ENCODE results near the gene NYAP2. TPM values are rescaled to one million over a fixed set of nuclear protein-coding genes. Genes with fewer than 3 reads are reported as not detected.

The NYAP2 gene
- total and polyA plus RNA-seq, 2 of the 4 experiments (the other 2 are of a cell fraction): not detected

GRCh38 chr2:225600444-225600843, 200.9 kb downstream of the NYAP2 start:
- no peaks in the 10 kb centered on the region for H4K20me1 ChIP-seq (ENCODE audit: insufficient read depth, low read length)
- CTCF ChIA-PET: no interaction called here
- no peaks in the 10 kb centered on the region for H3K9me1 ChIP-seq (ENCODE audit: insufficient read depth, low read length)
- no peak overlapping the region for H4K8ac ChIP-seq (ENCODE audit: low read depth in 2 of 2, low read length in 2 of 2)
- TF ChIP-seq USF2 (IDR thresholded peaks at IDR 0.05; ENCODE audit: low read depth, low read length) (no peak), POLR2A (IDR thresholded peaks at IDR 0.05; ENCODE audit: low read depth, low read length) (no peak), RCOR1 (IDR thresholded peaks at IDR 0.05; ENCODE audit: insufficient replicate concordance, low read length) (no peak), CEBPB (IDR thresholded peaks at IDR 0.05; ENCODE audit: low read depth, low read length) (no peak), FOS (IDR thresholded peaks at IDR 0.05; ENCODE audit: low read depth, low read length) (no peak), RFX5 (IDR thresholded peaks at IDR 0.05; ENCODE audit: low read depth, low read length) (no peak), MAFK (IDR thresholded peaks at IDR 0.05; ENCODE audit: low read depth, low read length) (no peak), BHLHE40 (IDR thresholded peaks at IDR 0.05; ENCODE audit: low read depth, low read length) (no peak)
- TF ChIP-seq, protein P1, sequence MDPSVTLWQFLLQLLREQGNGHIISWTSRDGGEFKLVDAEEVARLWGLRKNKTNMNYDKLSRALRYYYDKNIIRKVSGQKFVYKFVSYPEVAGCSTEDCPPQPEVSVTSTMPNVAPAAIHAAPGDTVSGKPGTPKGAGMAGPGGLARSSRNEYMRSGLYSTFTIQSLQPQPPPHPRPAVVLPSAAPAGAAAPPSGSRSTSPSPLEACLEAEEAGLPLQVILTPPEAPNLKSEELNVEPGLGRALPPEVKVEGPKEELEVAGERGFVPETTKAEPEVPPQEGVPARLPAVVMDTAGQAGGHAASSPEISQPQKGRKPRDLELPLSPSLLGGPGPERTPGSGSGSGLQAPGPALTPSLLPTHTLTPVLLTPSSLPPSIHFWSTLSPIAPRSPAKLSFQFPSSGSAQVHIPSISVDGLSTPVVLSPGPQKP (IDR thresholded peaks at IDR 0.05; ENCODE audit: borderline replicate concordance, low read depth, low read length): no peak
- H2AFZ ChIP-seq (replicated peaks; ENCODE audit: low read length, poor library complexity): no peak overlapping the region
- ATAC-seq (ENCODE audit: low read depth) (no peak), DNase-seq (peak; percentile 4)
- H2AK9ac ChIP-seq (replicated peaks; ENCODE audit: low read depth, low read length, poor library complexity): no peak overlapping the region
- H3K23ac ChIP-seq (ENCODE audit: low read depth, low read length): no peak overlapping the region
- H2BK15ac ChIP-seq (ENCODE audit: low read depth, low read length): no peak overlapping the region
- H3K79me1 ChIP-seq (ENCODE audit: low read depth in 1 of 2, low read length in 2 of 2): no peaks in the 10 kb centered on the region
- H3K4me2 ChIP-seq (ENCODE audit: low read depth, low read length): no peak overlapping the region
- no peak overlapping the region for H3K4me3 ChIP-seq (ENCODE audit: insufficient read depth, low read depth, low read length)
- POLR2A ChIA-PET (ENCODE audit: unreplicated experiment): no interaction called here
- no peak overlapping the region for H3K18ac ChIP-seq (ENCODE audit: low read depth, low read length)
- no peak overlapping the region for H3K27ac ChIP-seq (ENCODE audit: insufficient read depth, low read length)
- no peak overlapping the region for H2BK20ac ChIP-seq (ENCODE audit: low read depth, low read length)
- H3K9ac ChIP-seq (ENCODE audit: low read depth, low read length): no peak overlapping the region
- H2BK120ac ChIP-seq (ENCODE audit: low read depth, low read length): no peak overlapping the region
- H3K36me3 ChIP-seq (ENCODE audit: control insufficient read depth, insufficient read depth, low read length): no peaks in the 10 kb centered on the region
- in situ Hi-C loops (cut with MboI; ENCODE audit: low sequenced_read_pairs) (no loop called here), intact Hi-C loops (cut with micrococcal nuclease) (no loop called here), dilution Hi-C loops (cut with HindIII; ENCODE audit: low sequenced_read_pairs, unreplicated experiment) (no loop called here)
- no peak overlapping the region for H3K56ac ChIP-seq (ENCODE audit: extremely low read depth, insufficient read depth, low read length)
- H4K91ac ChIP-seq (ENCODE audit: insufficient read depth, low read depth, low read length): no peak overlapping the region
- H3K14ac ChIP-seq (replicated peaks; ENCODE audit: low read depth, low read length): no peak overlapping the region
- H3K4me1 ChIP-seq (ENCODE audit: control insufficient read depth, insufficient read depth, low read length): no peaks in the 10 kb centered on the region
- no peak overlapping the region for H2BK5ac ChIP-seq (ENCODE audit: low read depth, low read length, poor library complexity, severe bottlenecking)
- no peak overlapping the region for H3K4ac ChIP-seq (ENCODE audit: low read depth, low read length)
- no TSS peak for BruUV-seq (replicated peaks)
- H3K27me3 ChIP-seq (ENCODE audit: control insufficient read depth, insufficient read depth, low read length): no peaks in the 10 kb centered on the region
- no peak overlapping the region for H4K5ac ChIP-seq (ENCODE audit: low read depth, low read length)
- no peaks in the 10 kb centered on the region for H3K9me3 ChIP-seq (ENCODE audit: control insufficient read depth, insufficient read depth, low read length)
- no peak overlapping the region for H2AK5ac ChIP-seq (ENCODE audit: low read depth, low read length)
